ENCODE data around the gene CBR1. TPM values are rescaled to one million over a fixed set of nuclear protein-coding genes. Genes with fewer than 3 reads are reported as not detected.

The CBR1 gene
- total and polyA plus RNA-seq, 2 of the 8 experiments (the other 6 are each of a cell fraction or from before 2014, with no cell fraction given), result 1.8 to 207 TPM

GRCh38 chr21:36055551-36055950 lies 14.3 kb upstream of the CBR1 start (continued):
- TF ChIP-seq GABPA (IDR thresholded peaks at IDR 0.05; ENCODE audit: borderline replicate concordance, insufficient read depth, low read length) (no peak), CHD7 (IDR thresholded peaks at IDR 0.05; ENCODE audit: insufficient replicate concordance, low read length) (no peak), POLR2A (IDR thresholded peaks at IDR 0.05; ENCODE audit: control extremely low read depth in 1 of 2, low read depth in 2 of 2, low read length in 2 of 2) (no peak), BRCA1 (IDR thresholded peaks at IDR 0.05; ENCODE audit: low read depth, low read length) (no peak), GTF2F1 (IDR thresholded peaks at IDR 0.05; ENCODE audit: borderline replicate concordance, low read depth, low read length) (no peak), SP2 (IDR thresholded peaks at IDR 0.05; ENCODE audit: low read length) (no peak)

Measured in H1 (cell line).